Measurements from ENCODE around the gene TMEM258.

TMEM258 gene

DNA sequence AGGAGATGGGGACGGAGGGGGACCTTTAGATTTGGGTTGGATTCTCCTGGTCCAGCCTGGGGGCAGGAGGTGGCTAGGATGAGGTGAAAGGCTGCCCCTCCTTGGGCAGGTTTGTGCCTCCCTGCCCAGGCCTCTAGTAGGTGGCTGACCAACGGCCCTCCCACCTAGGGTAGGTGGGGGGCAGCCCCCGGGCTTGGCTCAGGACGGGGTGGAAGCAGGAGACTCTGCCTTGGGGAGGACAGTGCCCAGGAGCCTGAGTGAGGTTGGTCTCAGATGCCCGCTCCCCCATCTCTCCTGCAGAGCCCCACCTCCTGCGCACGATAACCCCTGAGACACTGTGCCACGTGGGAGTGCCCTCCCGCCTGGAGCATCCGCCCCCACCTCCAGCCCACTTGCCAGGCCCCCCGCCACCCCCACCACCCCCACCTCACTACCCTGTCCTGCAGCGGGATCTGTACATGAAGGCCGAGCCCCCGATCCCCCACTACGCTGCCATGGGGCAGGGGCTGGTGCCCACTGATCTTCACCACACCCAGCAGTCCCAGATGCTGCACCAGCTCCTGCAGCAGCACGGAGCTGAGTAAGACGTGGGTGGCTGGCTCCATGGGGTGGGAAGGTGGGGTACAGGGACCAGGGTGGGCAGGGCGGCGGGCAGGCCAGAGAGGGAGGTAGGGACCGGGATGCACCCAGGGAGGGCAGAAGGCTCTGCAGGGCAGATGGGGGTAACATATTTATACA, 22.3 kb downstream of the TMEM258 start:
- Mint-ChIP-seq H3K36me3 (ENCODE audit: low read depth) (no peaks in the 10 kb centered on the region), H3K27ac (no peak overlapping the region), H3K4me1 (ENCODE audit: low read depth) (peaks cover 2% of the 10 kb centered on the region), H3K27me3 (ENCODE audit: low read depth) (no peaks in the 10 kb centered on the region), H3K4me3 (no peak overlapping the region), H3K9me3 (no peaks in the 10 kb centered on the region)
- no peak for DNase-seq (ENCODE audit: low spot score)

DNA sequence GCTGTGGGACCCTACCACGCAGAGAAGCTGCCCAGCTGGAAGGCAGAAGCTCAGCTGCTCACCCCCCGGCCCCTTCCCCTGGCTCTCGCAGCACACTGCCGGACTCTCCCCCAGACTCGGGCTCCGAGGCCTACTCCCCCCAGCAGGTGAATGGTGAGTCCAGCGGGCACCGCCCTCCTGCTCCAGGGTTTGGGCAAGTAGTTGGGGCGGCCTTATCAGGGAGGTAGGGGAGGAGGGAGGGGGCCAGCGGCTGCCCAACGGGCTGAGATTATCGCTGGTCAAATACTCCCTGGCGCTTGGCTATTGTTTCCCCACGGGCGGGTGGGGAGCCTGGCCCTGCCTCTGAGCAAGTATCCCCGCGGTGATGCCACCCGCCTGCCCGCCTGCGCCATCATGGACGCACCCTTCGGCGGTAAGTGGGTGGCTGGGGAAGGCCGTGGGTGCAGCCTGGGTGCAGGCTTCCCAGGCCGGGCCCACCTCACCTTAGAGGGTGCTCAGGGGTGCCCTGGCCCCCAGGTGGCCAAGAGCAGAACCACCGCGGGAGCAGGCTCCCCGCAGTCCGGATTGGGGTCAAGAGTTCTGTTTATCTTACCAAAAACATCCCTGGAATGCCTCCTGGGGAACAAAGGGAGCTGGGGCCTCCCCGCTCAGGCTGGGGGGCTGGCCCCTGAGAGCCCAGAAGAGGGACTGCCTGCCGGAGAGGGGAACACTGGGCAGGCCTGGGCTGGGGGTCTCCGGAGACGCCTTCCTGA, 23.1 kb downstream of the TMEM258 start:
- Mint-ChIP-seq H3K36me3 (ENCODE audit: low read depth) (no peaks in the 10 kb centered on the region), H3K27me3 (ENCODE audit: low read depth) (no peaks in the 10 kb centered on the region), H3K4me1 (ENCODE audit: low read depth) (peaks cover 2% of the 10 kb centered on the region), H3K4me3 (no peak overlapping the region), H3K27ac (no peak overlapping the region), H3K9me3 (no peaks in the 10 kb centered on the region)
- no peak for DNase-seq (ENCODE audit: low spot score)

- no peaks in the 10 kb centered on the region for H3K9me3 Mint-ChIP-seq
- no peak overlapping the region for H3K27ac Mint-ChIP-seq
- H3K27me3 Mint-ChIP-seq (ENCODE audit: low read depth) = no peaks in the 10 kb centered on the region
- H3K36me3 Mint-ChIP-seq (ENCODE audit: low read depth) = no peaks in the 10 kb centered on the region
- H3K4me3 Mint-ChIP-seq = no peak overlapping the region
- H3K4me1 Mint-ChIP-seq (ENCODE audit: low read depth) = peaks cover 2% of the 10 kb centered on the region
- DNase-seq (ENCODE audit: low spot score) = no peak
These were observed 23.9 kb downstream of the TMEM258 start for GRCh38 chr11:61768376-61769076.

GRCh38 chr11:61766353-61766841, 26.0 kb downstream of the TMEM258 start:
- Mint-ChIP-seq H3K27ac (no peak overlapping the region), H3K27me3 (ENCODE audit: low read depth) (no peaks in the 10 kb centered on the region), H3K4me3 (no peak overlapping the region), H3K9me3 (no peaks in the 10 kb centered on the region), H3K36me3 (ENCODE audit: low read depth) (no peaks in the 10 kb centered on the region), H3K4me1 (ENCODE audit: low read depth) (peaks cover 2% of the 10 kb centered on the region)
- no peak for DNase-seq (ENCODE audit: low spot score)

DNA sequence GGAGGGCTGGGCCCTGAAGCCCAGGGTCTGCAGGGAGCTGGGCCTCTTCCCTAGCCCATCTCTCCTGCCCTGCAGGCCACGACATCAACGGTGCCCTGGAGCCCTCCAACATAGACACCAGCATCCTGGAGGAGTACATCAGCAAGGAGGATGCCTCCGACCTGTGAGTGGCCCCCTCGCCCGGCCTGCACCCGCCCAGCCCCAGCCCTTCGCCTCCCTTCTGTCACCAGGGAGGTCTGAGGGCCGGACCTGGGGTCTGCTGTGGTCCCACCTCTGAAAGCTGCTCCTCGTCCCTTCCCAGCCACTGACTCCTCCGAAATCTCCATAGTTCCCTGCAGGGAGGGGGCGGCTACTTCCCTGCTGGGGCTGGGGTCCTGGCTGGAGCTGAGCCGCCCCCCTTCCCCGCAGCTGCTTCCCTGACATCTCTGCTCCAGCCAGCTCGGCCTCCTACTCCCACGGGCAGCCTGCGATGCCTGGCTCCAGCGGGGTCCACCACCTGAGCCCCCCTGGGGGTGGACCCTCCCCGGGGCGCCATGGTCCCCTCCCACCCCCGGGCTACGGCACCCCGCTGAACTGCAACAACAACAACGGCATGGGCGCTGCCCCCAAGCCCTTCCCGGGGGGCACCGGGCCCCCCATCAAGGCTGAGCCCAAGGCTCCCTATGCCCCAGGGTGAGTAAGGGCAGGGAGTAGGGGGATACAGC, 26.7 kb downstream of the TMEM258 start:
- H3K4me3 Mint-ChIP-seq = no peak overlapping the region
- no peaks in the 10 kb centered on the region for H3K36me3 Mint-ChIP-seq (ENCODE audit: low read depth)
- H3K4me1 Mint-ChIP-seq (ENCODE audit: low read depth) = no peaks in the 10 kb centered on the region
- no peak for DNase-seq (ENCODE audit: low spot score)
- no peaks in the 10 kb centered on the region for H3K27me3 Mint-ChIP-seq (ENCODE audit: low read depth)
- no peaks in the 10 kb centered on the region for H3K9me3 Mint-ChIP-seq
- no peak overlapping the region for H3K27ac Mint-ChIP-seq

GRCh38 chr11:61764606-61765260, 27.7 kb downstream of the TMEM258 start:
- no peaks in the 10 kb centered on the region for H3K4me1 Mint-ChIP-seq (ENCODE audit: low read depth)
- H3K27me3 Mint-ChIP-seq (ENCODE audit: low read depth) = no peaks in the 10 kb centered on the region
- H3K4me3 Mint-ChIP-seq = no peak overlapping the region
- H3K36me3 Mint-ChIP-seq (ENCODE audit: low read depth) = no peaks in the 10 kb centered on the region
- no peak for DNase-seq (ENCODE audit: low spot score)
- no peak overlapping the region for H3K27ac Mint-ChIP-seq
- H3K9me3 Mint-ChIP-seq = no peaks in the 10 kb centered on the region

DNA sequence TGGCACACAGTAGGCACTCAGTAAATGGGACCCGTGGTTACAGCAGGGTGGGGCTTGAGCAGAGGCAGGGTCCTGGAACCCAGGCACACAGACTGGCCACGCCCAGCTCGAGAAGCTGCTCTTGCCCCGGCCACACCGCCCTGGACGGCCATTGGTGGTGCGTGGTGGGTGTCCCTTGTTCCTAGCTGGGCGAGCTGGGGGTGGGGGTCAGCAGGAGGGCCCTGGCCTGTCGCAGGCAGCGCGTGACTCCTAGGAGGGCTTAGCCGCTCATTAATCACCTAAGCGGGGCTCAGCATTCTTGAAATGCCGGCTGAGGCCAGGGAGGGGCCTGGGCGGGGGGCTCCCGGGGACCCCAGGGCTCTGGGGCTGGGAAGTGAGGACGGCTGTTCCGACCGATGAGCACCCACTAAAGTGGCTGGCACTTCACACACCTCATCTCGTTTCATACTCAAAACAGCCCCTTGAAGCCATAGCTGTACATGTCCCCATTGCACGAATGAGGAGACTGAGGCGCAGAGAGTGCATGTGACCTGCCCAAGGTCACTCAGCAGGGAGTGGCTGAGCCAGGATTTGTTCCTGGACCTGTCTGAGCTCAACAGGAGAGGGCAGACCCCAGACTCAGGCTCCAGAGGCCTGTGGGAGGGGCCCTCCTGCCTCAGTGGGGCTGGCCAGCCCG, 28.3 kb downstream of the TMEM258 start:
- Mint-ChIP-seq H3K36me3 (ENCODE audit: low read depth) (no peaks in the 10 kb centered on the region), H3K4me3 (no peak overlapping the region), H3K4me1 (ENCODE audit: low read depth) (no peaks in the 10 kb centered on the region), H3K27ac (no peak overlapping the region), H3K27me3 (ENCODE audit: low read depth) (no peaks in the 10 kb centered on the region), H3K9me3 (no peaks in the 10 kb centered on the region)
- DNase-seq (ENCODE audit: low spot score) = no peak

DNA sequence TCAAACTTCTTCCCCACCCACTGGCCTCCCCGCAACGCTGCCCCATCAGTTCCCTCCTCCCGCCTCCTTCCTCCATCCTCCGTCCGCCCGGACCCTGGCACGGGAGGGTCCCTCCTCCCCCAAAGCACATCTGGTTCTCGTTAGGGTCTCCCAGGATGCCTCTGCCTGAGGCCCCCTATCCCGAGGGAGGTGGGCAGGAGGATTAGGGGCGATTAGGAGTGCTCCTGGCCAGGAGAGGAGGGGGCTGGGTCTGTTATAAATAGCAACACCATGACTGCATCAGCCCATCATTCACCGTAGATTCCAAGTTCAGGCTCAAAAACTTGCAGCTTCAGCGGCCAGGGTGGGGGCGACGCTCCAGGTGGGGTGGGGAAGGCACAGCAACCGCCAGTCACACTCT, 29.6 kb downstream of the TMEM258 start:
- no peaks in the 10 kb centered on the region for H3K4me1 Mint-ChIP-seq (ENCODE audit: low read depth)
- no peak for DNase-seq (ENCODE audit: low spot score)
- H3K27me3 Mint-ChIP-seq (ENCODE audit: low read depth) = no peaks in the 10 kb centered on the region
- H3K36me3 Mint-ChIP-seq (ENCODE audit: low read depth) = no peaks in the 10 kb centered on the region
- no peaks in the 10 kb centered on the region for H3K9me3 Mint-ChIP-seq
- H3K4me3 Mint-ChIP-seq = no peak overlapping the region
- H3K27ac Mint-ChIP-seq = no peak overlapping the region

DNA sequence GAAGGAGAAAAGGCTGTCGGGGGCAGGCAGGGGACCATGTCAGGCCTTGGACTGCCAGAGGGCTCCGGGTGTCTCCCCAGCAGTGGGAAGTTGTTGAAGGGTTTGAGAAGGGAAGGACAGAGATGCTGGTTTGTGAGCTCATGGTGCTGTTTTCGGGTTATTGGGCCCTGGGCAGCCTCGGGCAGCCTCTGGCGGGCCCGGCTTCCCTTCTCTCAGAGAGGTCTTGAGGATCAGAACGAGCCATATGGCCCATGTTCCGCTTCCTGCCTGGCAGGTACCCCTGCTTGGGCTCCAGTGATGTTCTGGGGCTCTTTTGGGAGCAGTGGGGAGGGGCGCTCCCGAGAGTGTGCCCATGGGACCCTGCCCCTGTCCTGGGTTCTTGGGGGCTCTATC, 30.2 kb downstream of the TMEM258 start:
- no peak overlapping the region for H3K27ac Mint-ChIP-seq

GRCh38 chr11:61761440-61762222, 30.8 kb downstream of the TMEM258 start:
- Mint-ChIP-seq H3K36me3 (ENCODE audit: low read depth) (no peaks in the 10 kb centered on the region), H3K9me3 (no peaks in the 10 kb centered on the region), H3K27ac (no peak overlapping the region), H3K4me1 (ENCODE audit: low read depth) (no peaks in the 10 kb centered on the region), H3K27me3 (ENCODE audit: low read depth) (no peaks in the 10 kb centered on the region), H3K4me3 (no peak overlapping the region)
- no peak for DNase-seq (ENCODE audit: low spot score)

More for the DNA sequence above, 30.2 kb downstream of the TMEM258 start:
- no peaks in the 10 kb centered on the region for H3K27me3 Mint-ChIP-seq (ENCODE audit: low read depth)
- H3K36me3 Mint-ChIP-seq (ENCODE audit: low read depth) = no peaks in the 10 kb centered on the region
- no peak overlapping the region for H3K4me3 Mint-ChIP-seq
- H3K4me1 Mint-ChIP-seq (ENCODE audit: low read depth) = no peaks in the 10 kb centered on the region
- H3K9me3 Mint-ChIP-seq = no peaks in the 10 kb centered on the region
- DNase-seq (ENCODE audit: low spot score) = no peak

GRCh38 chr11:61760946-61761345, 31.5 kb downstream of the TMEM258 start:
- H3K9me3 Mint-ChIP-seq = no peaks in the 10 kb centered on the region
- H3K36me3 Mint-ChIP-seq (ENCODE audit: low read depth) = no peaks in the 10 kb centered on the region
- H3K4me3 Mint-ChIP-seq = no peak overlapping the region
- H3K27me3 Mint-ChIP-seq (ENCODE audit: low read depth) = no peaks in the 10 kb centered on the region
- no peak overlapping the region for H3K27ac Mint-ChIP-seq
- H3K4me1 Mint-ChIP-seq (ENCODE audit: low read depth) = peaks cover 5% of the 10 kb centered on the region
- no peak for DNase-seq (ENCODE audit: low spot score)

GRCh38 chr11:61757213-61757862, 35.1 kb downstream of the TMEM258 start:
- Mint-ChIP-seq H3K36me3 (ENCODE audit: low read depth) (no peaks in the 10 kb centered on the region), H3K9me3 (no peaks in the 10 kb centered on the region), H3K4me3 (no peak overlapping the region), H3K4me1 (ENCODE audit: low read depth) (peaks cover 5% of the 10 kb centered on the region), H3K27ac (no peak overlapping the region), H3K27me3 (ENCODE audit: low read depth) (peaks cover 16% of the 10 kb centered on the region)
- no peak for DNase-seq (ENCODE audit: low spot score)
